SU-DHL-6 (cell line): ENCODE measurements around the gene SUPT3H.

Source experiments
- H2AFZ ChIP-seq: fragments of 200-600 bp; sonication (generic); 2 replicates; pipeline ENCODE4 v1.6.1; 2014; ENCODE audit warnings: low read depth, mild to moderate bottlenecking, moderate library complexity, mixed read lengths, antibody characterized with exemption, low read length; ENCODE audit not compliant: severe bottlenecking
- H3F3A ChIP-seq: fragments of 200-600 bp; shearing (Covaris generic); 2 replicates; pipeline ENCODE4 v1.6.0; 2016; ENCODE audit warnings: antibody characterized with exemption, mild to moderate bottlenecking; ENCODE audit not compliant: insufficient read depth
- H3K27ac ChIP-seq: fragments of 200-600 bp; sonication (generic); 2 replicates; pipeline ENCODE4 v1.5.1; 2016; ENCODE audit warnings: low read depth, mild to moderate bottlenecking, low read length, moderate library complexity, mixed read lengths
- H3K27me3 ChIP-seq: fragments of 200-600 bp; sonication (generic), shearing (Covaris generic); 2 replicates; pipeline ENCODE4 v1.6.0; 2014; ENCODE audit warnings: mild to moderate bottlenecking, low read length
- H3K36me3 ChIP-seq: fragments of 200-600 bp; sonication (generic); 2 replicates; pipeline ENCODE4 v1.6.1; 2014; ENCODE audit warnings: mild to moderate bottlenecking, low read length, mixed read lengths
- H3K4me2 ChIP-seq: fragments of 300-600, 200-600 bp; shearing (Covaris generic), sonication (generic); 2 replicates; pipeline ENCODE4 v1.6.0; 2014; ENCODE audit warnings: low read length, low read depth, mild to moderate bottlenecking; ENCODE audit not compliant: poor library complexity, severe bottlenecking
- H3K4me3 ChIP-seq: fragments of 200-600 bp; sonication (generic); 2 replicates; pipeline ENCODE4 v1.5.1; 2014; ENCODE audit warnings: antibody characterized with exemption, low read length, mild to moderate bottlenecking, mixed read lengths; ENCODE audit not compliant: insufficient read depth, poor library complexity, severe bottlenecking
- H3K79me2 ChIP-seq: fragments of 200-600 bp; sonication (generic); 2 replicates; pipeline ENCODE4 v1.6.1; 2014; ENCODE audit warnings: mild to moderate bottlenecking, low read length, moderate library complexity; ENCODE audit not compliant: insufficient read depth
- H3K9ac ChIP-seq: fragments of 200-600 bp; sonication (generic); 2 replicates; pipeline ENCODE4 v1.7.0; 2014; ENCODE audit warnings: mild to moderate bottlenecking, low read length
- H3K9me2 ChIP-seq: fragments of 200-600 bp; sonication (generic); replicated peaks from 2 replicates; pipeline ENCODE4 v1.6.1; 2014; ENCODE audit warnings: low read length; ENCODE audit not compliant: insufficient read depth
- H3K9me3 ChIP-seq: fragments of 200-600 bp; sonication (generic); 2 replicates; pipeline ENCODE4 v1.6.1; 2014; ENCODE audit warnings: low read length, mixed read lengths; ENCODE audit not compliant: insufficient read depth
- H4K20me1 ChIP-seq: fragments of 200-600 bp; sonication (generic); 2 replicates; pipeline ENCODE4 v1.6.1; 2014; ENCODE audit warnings: low read depth, mild to moderate bottlenecking, antibody characterized with exemption, low read length, moderate library complexity, mixed read lengths
- EZH2phosphoT487 ChIP-seq: fragments of 200-600 bp; sonication (generic), shearing (Covaris generic); conservative IDR thresholded peaks from 2 replicates; pipeline ENCODE4 v1.6.1; 2018; ENCODE audit warnings: mild to moderate bottlenecking, antibody characterized with exemption, low read length, moderate library complexity, mixed read lengths
- TF ChIP-seq, protein P1 (sequence below): fragments of 200-600 bp; sonication (generic); IDR thresholded peaks from one replicate; pipeline ENCODE4 v1.5.1; 2017; ENCODE audit warnings: antibody characterized with exemption, mild to moderate bottlenecking, low read length, moderate library complexity; ENCODE audit not compliant: insufficient read depth, poor library complexity, severe bottlenecking

Gene SUPT3H

GRCh38 chr6:45002390-45003105 is 375.2 kb downstream of the SUPT3H start:
- H3K27me3 ChIP-seq: no peaks in the 10 kb centered on the region
- H3K79me2 ChIP-seq: no peaks in the 10 kb centered on the region
- H3K4me3 ChIP-seq: no peak overlapping the region
- no peak overlapping the region for H2AFZ ChIP-seq
- H3K9me3 ChIP-seq: no peaks in the 10 kb centered on the region
- H3K36me3 ChIP-seq: no peaks in the 10 kb centered on the region
- H3F3A ChIP-seq: no peaks in the 10 kb centered on the region
- TF ChIP-seq, protein P1, sequence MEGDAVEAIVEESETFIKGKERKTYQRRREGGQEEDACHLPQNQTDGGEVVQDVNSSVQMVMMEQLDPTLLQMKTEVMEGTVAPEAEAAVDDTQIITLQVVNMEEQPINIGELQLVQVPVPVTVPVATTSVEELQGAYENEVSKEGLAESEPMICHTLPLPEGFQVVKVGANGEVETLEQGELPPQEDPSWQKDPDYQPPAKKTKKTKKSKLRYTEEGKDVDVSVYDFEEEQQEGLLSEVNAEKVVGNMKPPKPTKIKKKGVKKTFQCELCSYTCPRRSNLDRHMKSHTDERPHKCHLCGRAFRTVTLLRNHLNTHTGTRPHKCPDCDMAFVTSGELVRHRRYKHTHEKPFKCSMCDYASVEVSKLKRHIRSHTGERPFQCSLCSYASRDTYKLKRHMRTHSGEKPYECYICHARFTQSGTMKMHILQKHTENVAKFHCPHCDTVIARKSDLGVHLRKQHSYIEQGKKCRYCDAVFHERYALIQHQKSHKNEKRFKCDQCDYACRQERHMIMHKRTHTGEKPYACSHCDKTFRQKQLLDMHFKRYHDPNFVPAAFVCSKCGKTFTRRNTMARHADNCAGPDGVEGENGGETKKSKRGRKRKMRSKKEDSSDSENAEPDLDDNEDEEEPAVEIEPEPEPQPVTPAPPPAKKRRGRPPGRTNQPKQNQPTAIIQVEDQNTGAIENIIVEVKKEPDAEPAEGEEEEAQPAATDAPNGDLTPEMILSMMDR: no peak
- no peak for TF ChIP-seq EZH2phosphoT487
- no peaks in the 10 kb centered on the region for H3K9me2 ChIP-seq
- no peaks in the 10 kb centered on the region for H4K20me1 ChIP-seq
- H3K27ac ChIP-seq: no peak overlapping the region
- no peak overlapping the region for H3K9ac ChIP-seq
- H3K4me2 ChIP-seq: no peak overlapping the region

DNA sequence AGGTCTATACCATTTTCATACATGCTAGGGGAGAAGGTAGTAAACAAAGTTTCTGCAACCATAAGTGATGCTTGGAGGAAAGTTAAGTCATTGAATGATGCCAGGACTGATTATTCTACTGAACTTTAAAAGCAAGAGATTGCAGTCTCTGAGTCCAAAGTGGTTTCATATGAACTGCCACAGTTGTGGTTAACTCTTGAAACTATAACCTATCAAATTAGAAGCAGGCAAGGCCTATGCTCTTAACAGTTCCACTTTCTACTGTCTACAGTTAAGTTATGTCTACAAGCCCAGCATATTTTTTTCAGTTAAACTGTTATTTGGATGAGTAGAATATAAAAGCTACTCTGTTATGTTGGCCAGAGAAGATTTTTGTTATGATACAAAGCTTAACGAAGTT is 376.1 kb downstream of the SUPT3H start:
- Histone ChIP-seq H3K4me3 (no peak overlapping the region), H3K36me3 (no peaks in the 10 kb centered on the region), H3K4me2 (no peak overlapping the region), H3K9ac (no peak overlapping the region), H2AFZ (no peak overlapping the region), H3K79me2 (no peaks in the 10 kb centered on the region), H3K9me2 (no peaks in the 10 kb centered on the region), H3K27ac (no peak overlapping the region), H3F3A (no peaks in the 10 kb centered on the region), H3K9me3 (no peaks in the 10 kb centered on the region), H4K20me1 (no peaks in the 10 kb centered on the region), H3K27me3 (no peaks in the 10 kb centered on the region)
- TF ChIP-seq EZH2phosphoT487: no peak
- TF ChIP-seq, protein P1: no peak

- H3F3A ChIP-seq: no peaks in the 10 kb centered on the region
- H3K27me3 ChIP-seq: no peaks in the 10 kb centered on the region
- H3K27ac ChIP-seq: no peak overlapping the region
- TF ChIP-seq, protein P1: no peak
- no peak for TF ChIP-seq EZH2phosphoT487
- H2AFZ ChIP-seq: no peak overlapping the region
- H3K9me2 ChIP-seq: no peaks in the 10 kb centered on the region
- no peaks in the 10 kb centered on the region for H3K79me2 ChIP-seq
- no peak overlapping the region for H3K4me3 ChIP-seq
- H3K9ac ChIP-seq: no peak overlapping the region
- H3K4me2 ChIP-seq: no peak overlapping the region
- no peaks in the 10 kb centered on the region for H3K36me3 ChIP-seq
- H3K9me3 ChIP-seq: no peaks in the 10 kb centered on the region
- H4K20me1 ChIP-seq: no peaks in the 10 kb centered on the region
Observed at GRCh38 chr6:45000833-45001232, 376.9 kb downstream of the SUPT3H start.
